HepG2 (cell line): ENCODE results near the gene RIPOR3. TPM values are rescaled to one million over a fixed set of nuclear protein-coding genes. Genes with fewer than 3 reads are reported as not detected.

Experiments
- AGO1 ChIP-seq: fragments of 200-400 bp; formaldehyde crosslinking; IDR thresholded peaks from 2 replicates; pipeline ENCODE4 v1.6.1; 2017; ENCODE audit warnings: mild to moderate bottlenecking, low read depth, low read length, moderate library complexity; ENCODE audit not compliant: poor library complexity, severe bottlenecking
- ATRX ChIP-seq: sonication (generic); formaldehyde crosslinking; IDR thresholded peaks from 2 replicates; pipeline ENCODE4 v1.4.0; 2020; ENCODE audit warnings: missing genetic modification reagents, borderline replicate concordance
- E2F1 ChIP-seq: sonication (generic); formaldehyde crosslinking; IDR thresholded peaks from 2 replicates; pipeline ENCODE4 v1.5.0; 2020; ENCODE audit warnings: missing genetic modification reagents
- FLYWCH1 ChIP-seq: sonication (generic); formaldehyde crosslinking; IDR thresholded peaks from 2 replicates; pipeline ENCODE4 v1.8.1; 2023; ENCODE audit warnings: mild to moderate bottlenecking, missing genetic modification reagents
- GATAD1 ChIP-seq: IDR thresholded peaks from 2 replicates; pipeline ENCODE4 v1.6.1; 2016; ENCODE audit warnings: missing genetic modification reagents, missing compliant biosample characterization
- GATAD2A ChIP-seq: IDR thresholded peaks from 2 replicates; pipeline ENCODE4 v1.6.1; 2016
- MTA3 ChIP-seq: sonication (generic); formaldehyde crosslinking; IDR thresholded peaks from 2 replicates; pipeline ENCODE4 v1.4.0; 2020; ENCODE audit warnings: missing genetic modification reagents
- RNF2 ChIP-seq: fragments of 450-650 bp; conservative IDR thresholded peaks from 2 replicates; pipeline ENCODE4 v1.6.1; 2016; ENCODE audit warnings: low read depth
- SUZ12 ChIP-seq: fragments of 150-350 bp; IDR thresholded peaks from 2 replicates; pipeline ENCODE4 v1.6.1; 2014; ENCODE audit warnings: low read depth, low read length
- TBX3 ChIP-seq: fragments of 450-650 bp; IDR thresholded peaks from 2 replicates; pipeline ENCODE4 v1.6.1; 2017; ENCODE audit warnings: antibody characterized with exemption, mild to moderate bottlenecking, inconsistent platforms, borderline replicate concordance
- THAP9 ChIP-seq: sonication (generic); formaldehyde crosslinking; IDR thresholded peaks from 2 replicates; pipeline ENCODE4; 2020; ENCODE audit warnings: missing genetic modification reagents, mild to moderate bottlenecking, borderline replicate concordance
- ZBTB43 ChIP-seq: sonication (generic); formaldehyde crosslinking; conservative IDR thresholded peaks from 2 replicates; pipeline ENCODE4 v1.4.0; 2020; ENCODE audit warnings: missing genetic modification reagents
- ZNF350 ChIP-seq: sonication (generic); formaldehyde crosslinking; IDR thresholded peaks from 2 replicates; pipeline ENCODE4 v1.4.0; 2020; ENCODE audit warnings: mild to moderate bottlenecking, low read depth, missing genetic modification reagents, borderline replicate concordance
- ZNF354B ChIP-seq: sonication (generic); formaldehyde crosslinking; IDR thresholded peaks from 2 replicates; pipeline ENCODE4 v1.8.0; 2022; ENCODE audit warnings: mild to moderate bottlenecking, missing genetic modification reagents
- ZNF441 ChIP-seq: sonication (generic); formaldehyde crosslinking; IDR thresholded peaks from 2 replicates; pipeline ENCODE4 v1.7.0; 2021; ENCODE audit warnings: missing genetic modification reagents, borderline replicate concordance
- ZNF576 ChIP-seq: sonication (generic); formaldehyde crosslinking; IDR thresholded peaks from 2 replicates; pipeline ENCODE4 v1.4.0; 2020; ENCODE audit warnings: mild to moderate bottlenecking, missing genetic modification reagents
- ZNF674 ChIP-seq: sonication (generic); formaldehyde crosslinking; IDR thresholded peaks from 2 replicates; pipeline ENCODE4 v1.5.0; 2020; ENCODE audit warnings: low read depth, mild to moderate bottlenecking, missing genetic modification reagents
- ZNF687 ChIP-seq: sonication (generic); formaldehyde crosslinking; IDR thresholded peaks from 2 replicates; pipeline ENCODE4 v1.5.1; 2020; ENCODE audit warnings: mild to moderate bottlenecking, missing genetic modification reagents, moderate library complexity
- ZNF709 ChIP-seq: sonication (generic); formaldehyde crosslinking; IDR thresholded peaks from 2 replicates; pipeline ENCODE4 v1.5.0; 2020; ENCODE audit warnings: mild to moderate bottlenecking, missing genetic modification reagents
- ZNF776 ChIP-seq: sonication (generic); formaldehyde crosslinking; IDR thresholded peaks from 2 replicates; pipeline ENCODE4 v1.4.0; 2020; ENCODE audit warnings: mild to moderate bottlenecking, missing genetic modification reagents
- polyA plus RNA-seq, 8 experiments: library from polyadenylated mRNA; depleted of rRNA in 3 of 8; stranded (reverse) in 7 of 8; unstranded in 1 of 8; fragments of >200 nt; fragmentation: Illumina TruSeq in 4 of 8; extraction: Trizol in 4 of 8; gene quantifications; 2 replicates each; pipeline versions ENCODE4 v1.2.1 to v1.2.3, GENCODE V29; 2011 to 2016; ENCODE audit warnings: low read depth in 4 of 8, missing spikeins in 1 of 8, mixed read lengths in 1 of 8; ENCODE audit not compliant: insufficient read depth in 1 of 8
- total RNA-seq, 5 experiments: library from RNA; depleted of rRNA; stranded (reverse); fragments of >200 nt; fragmentation: Illumina TruSeq; extraction: Trizol; gene quantifications; 2 replicates each; pipeline ENCODE4 v1.2.3, GENCODE V29; 2016; ENCODE audit warnings: low read depth in 1 of 5

RIPOR3 gene
- total and polyA plus RNA-seq, 2 of the 13 experiments (the other 11 are each of a cell fraction or from before 2014, with no cell fraction given) = 0.18 TPM; not detected in 1

GRCh38 chr20:50659975-50660670 is 31.2 kb downstream of the RIPOR3 start (continued):
- TF ChIP-seq E2F1 (CRISPR knock-in tag) (no peak), ZNF350 (CRISPR knock-in tag) (no peak), FLYWCH1 (CRISPR knock-in tag) (no peak), ZBTB43 (CRISPR knock-in tag) (no peak), AGO1 (no peak), ZNF709 (CRISPR knock-in tag) (no peak), ZNF776 (CRISPR knock-in tag) (no peak), GATAD2A (CRISPR knock-in tag) (no peak), SUZ12 (no peak), GATAD1 (CRISPR knock-in tag) (no peak), ZNF441 (no peak), ATRX (no peak), RNF2 (no peak), MTA3 (CRISPR knock-in tag) (no peak), TBX3 (no peak), ZNF687 (CRISPR knock-in tag) (no peak), ZNF354B (no peak), THAP9 (CRISPR knock-in tag) (no peak), ZNF576 (CRISPR knock-in tag) (no peak), ZNF674 (no peak)
